ENCODE results near the gene RPS15A.
A peak's percentile ranks its signal among the peaks of the same experiment; 100 is the strongest.

The RPS15A gene

DNA sequence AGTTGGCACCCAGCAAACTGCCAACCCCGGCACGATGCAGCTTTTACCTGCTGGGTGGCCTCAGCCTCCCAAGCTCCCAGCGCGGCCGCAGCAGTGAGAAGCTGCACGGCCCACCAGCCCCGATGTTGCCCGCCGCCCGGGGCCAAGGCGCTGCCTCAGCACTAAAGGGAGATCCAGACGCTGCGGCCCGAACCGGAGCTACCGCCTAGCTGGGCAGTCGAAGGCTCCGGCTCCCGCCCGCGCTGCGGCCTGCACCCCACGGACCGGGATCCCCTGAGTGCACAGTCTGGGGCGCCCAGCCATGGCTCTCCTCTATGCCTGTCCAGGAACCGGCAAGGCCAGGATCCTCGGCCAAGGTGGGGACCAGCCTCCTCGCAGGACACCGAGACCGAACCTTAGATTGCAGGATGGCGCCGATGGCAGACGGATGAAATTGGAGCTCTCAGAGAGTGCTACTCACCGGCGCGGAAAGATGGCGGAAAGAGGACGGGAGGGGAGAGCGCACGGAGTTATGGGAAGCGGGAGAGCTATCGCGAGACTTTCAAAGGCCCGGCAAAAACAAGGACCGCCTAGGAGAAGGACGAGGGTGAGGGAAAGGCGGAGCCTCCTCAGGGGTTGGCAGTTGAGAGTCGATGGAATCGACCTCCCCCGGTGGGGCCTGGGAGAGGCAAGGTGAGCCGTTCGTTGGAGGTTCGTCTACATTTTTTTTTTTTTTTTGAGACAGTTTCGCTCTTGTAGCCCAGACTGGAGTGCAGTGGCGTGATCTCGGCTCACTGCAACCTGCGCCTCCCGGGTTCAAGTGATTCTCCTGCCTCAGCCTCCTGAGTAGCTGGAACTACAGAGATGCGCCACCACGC lies at the start of gene RPS15A:
RPS15A (minus strand) TSS at position 485 of the 857 bp plus-strand sequence. CDS start 1,221 bp downstream, outside the sequence.
- peak; percentile 91 to 93 for DNase-seq (ENCODE audit: low read depth in 2 of 2)

DNA sequence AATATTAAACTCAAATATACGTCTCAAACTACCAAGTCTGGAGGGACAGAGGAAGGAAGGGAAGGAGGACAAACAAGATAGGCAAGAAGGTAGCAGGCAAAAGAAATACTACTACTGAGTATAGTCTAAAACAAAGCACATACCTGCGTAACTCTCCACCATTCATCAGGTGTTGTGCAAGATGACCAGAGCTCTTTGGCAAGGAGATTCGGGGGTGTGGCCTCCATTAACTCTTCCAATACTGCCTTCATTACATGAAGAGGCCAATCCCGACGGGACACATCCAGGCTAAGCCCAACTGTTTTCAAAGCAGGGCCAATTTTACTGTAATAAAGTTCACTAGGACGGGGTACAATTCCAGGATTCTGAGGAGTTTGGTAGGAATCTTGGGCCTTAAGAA lies 49.4 kb upstream of the RPS15A start:
- DNase-seq (ENCODE audit: low read depth in 2 of 2): no peak

DNA sequence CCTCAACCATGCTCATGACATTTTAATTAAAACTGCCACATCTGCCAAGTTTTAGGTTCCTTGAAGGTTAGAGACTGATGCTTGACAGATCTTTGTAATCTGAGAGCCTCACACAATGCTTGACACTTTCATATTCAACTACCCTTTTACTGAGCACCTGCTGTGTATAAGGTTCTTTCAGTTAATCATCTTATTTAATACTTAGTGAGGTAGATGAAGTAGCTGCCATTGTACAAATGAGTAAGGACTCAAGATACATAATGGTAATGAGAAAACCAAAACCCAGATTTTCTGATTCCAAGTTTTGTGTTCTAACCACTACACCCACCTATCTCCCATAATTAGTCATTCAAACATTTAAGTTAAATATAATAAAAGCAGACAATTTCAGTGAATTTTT lies 46.6 kb upstream of the RPS15A start:
- no peak for DNase-seq (ENCODE audit: low read depth in 2 of 2)

DNA sequence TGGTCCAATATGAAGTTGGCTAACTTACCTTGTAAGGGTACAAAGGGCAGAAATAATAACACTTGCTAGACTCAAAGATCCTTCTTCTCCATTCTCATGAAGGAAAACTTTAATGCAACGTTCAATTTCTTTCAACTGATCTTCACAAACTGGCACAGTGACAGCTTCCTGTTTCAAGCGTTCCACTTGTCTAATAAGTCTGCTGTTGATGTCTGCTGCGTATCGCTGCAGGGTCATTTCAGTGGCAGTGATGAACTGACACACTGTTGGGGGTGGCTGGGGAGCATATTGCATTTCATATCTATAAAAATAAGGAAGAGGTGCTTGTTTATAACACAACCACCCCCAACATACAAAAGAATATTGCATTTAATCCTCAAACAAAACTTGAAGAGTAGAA lies 44.7 kb upstream of the RPS15A start:
- no peak for DNase-seq (ENCODE audit: low read depth in 2 of 2)

DNA sequence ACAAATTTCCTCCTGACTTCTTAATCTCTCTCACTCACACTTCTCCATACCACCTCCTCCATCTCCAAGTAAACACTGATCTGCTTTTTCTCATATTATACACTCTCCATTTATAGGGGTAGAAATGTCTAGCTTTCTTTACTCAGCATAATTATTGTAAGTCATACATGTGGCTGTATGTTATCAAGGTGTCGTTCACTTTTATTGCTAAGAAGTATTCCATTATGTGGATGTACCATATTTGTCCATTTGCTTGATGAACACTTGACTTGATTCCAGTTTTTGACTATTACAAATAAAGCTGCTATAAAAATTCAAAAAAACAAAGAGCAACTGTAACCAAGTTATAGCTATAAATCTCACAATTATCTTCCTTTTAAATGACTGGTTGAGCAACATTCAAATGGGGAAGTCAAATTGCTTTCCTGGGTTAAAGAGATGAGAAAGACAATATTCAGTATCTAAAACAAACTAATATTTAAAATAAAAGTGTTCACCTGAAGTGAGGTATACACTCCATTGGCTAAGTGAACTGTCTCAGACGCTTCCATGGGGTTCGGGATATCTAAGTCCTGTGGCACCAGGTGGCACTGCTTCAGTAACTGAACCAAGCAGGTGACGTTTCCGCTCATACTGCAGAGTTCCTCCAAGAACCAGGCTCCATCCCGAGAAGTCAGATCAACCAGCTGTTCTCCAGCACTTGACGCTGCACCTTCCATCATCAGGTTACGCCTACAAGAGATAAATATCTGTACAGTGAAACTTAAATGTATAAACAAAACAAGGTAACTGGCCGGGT lies 43.8 kb upstream of the RPS15A start:
- no peak for DNase-seq (ENCODE audit: low read depth in 2 of 2)

DNA sequence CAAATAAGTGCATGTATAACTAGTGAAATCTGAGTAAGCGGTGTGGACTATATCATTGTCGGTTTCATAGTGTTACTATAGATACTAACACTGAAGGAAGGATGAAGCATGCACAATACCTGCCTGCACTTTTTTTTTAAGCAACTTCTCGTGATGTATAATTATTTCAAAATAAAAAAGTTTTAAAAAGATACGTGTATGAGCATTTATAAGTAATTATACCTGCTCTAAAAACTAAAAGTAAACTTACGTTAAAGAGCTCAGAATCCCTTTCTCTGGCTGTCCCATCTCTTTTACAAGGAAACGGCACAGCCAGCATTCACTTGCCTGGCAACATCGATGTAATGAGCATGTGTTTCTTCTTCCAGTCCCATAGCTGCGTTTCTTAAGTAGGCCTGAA lies 42.5 kb upstream of the RPS15A start:
- DNase-seq (ENCODE audit: low read depth in 2 of 2): no peak

DNA sequence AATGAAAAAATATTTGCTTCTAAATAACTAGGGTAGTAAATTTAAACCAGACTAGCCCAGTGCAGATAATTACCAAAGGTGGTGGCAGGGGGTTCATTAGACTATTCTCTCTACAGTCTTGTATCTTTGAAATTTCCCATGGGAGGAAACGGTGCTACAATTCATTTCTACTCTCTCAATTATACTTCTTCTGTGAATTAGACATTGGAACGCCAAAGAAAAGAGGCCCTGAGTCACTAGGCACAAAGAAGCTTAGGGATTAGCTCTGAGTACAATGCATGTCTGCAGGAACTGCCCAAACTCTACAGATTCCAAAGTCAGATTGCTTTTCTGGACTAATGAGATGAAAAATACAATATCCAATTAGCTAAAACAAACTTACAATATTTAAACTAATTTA lies 41.9 kb upstream of the RPS15A start:
- DNase-seq (ENCODE audit: low read depth in 2 of 2): no peak

DNA sequence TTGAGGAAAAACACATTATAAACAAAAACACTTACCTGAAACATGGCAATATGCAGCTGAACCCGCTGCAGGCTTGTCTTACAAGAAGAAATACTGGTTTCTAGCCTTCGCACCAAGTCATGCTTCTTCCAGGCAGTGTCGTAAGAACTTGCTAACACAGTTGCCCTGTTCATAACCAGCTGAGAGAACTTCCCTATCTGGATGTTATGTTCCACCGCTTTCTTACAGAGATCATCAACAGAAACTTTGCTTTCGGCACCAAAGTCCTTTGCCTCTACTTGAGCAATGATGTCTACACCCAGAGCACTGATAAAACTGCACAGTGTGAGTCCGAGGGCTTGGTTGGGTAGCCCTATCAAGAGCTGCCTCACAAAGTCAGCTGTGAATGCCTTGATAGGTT lies 39.1 kb upstream of the RPS15A start:
- DNase-seq (ENCODE audit: low read depth in 2 of 2): no peak

DNA sequence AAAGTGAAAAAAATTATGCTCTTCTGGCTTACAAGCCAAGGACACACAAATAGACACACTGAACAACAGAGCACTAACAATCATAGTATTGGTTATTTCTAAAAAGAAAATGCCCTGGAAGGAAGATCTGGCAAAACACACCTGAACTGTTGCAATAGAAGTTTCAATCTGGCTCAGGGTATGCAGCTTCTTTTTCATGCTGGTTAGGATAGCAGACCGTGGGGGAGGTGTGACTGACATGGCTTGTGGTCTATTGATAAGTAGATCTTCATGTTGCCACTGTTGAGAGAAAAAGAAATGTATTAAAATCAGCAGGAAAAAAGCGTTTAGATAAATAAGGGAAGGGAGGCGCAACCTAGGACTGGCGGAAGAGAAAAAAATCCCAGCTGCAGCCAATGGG lies 37.8 kb upstream of the RPS15A start:
- DNase-seq (ENCODE audit: low read depth in 2 of 2): no peak

DNA sequence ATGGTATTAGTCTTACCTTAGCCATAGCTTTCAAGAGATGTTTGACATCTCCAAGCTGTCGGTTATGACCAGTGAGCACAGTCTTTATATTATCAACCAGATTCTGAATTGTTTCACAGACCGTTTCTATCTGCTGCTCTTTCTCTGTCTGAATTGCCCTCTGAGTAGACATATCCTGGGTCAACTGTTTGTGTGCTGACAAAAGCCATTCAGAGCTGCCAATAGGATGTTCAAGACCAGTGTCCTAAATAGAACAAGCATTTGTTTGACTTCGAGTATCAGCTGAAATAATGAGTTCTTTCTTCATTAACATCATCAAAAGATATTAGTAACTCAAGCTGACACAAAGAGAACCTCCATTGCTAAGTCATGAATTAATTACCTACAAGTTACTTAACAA lies 26.2 kb upstream of the RPS15A start:
- DNase-seq (ENCODE audit: low read depth in 2 of 2): no peak

DNA sequence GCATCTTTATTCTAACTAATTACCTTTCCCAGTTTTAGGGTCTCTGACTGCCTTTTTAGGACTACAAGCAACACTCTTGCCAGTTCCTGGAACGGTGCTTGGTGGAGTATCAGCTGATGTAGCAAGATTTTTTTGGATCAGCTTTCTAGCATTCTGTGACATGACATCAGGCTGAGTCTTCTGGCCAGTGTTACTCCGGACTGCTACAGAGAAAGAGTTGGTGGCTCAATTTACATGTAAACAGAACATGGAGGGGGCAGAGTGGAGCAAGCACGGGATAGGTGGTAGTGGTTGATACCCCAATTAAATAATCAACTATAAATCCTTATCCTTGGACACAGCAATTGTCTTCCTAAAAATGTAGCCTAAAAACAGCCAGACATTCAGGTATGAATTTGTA lies 21.8 kb upstream of the RPS15A start:
- no peak for DNase-seq (ENCODE audit: low read depth in 2 of 2)

DNA sequence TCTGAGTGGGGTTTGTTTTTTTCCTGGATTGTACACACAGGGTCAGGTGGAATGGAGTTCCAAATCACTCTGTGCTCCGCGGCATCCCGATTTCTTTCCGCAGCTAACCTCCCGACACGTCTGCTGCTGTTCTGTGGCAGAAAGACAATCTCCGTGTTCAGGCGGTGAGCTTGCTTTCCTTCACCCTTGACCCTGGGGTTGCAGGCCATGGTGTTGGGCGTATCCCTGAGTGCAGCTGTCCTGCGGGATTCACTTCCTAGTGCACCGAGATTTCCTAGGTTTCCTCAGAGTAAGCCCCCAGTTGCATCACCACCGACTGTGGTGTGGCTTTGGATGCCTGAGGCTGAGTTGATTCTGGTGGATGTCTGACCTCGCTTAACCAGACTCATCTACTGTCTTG lies 19.0 kb upstream of the RPS15A start:
- no peak for DNase-seq (ENCODE audit: low read depth in 2 of 2)

DNA sequence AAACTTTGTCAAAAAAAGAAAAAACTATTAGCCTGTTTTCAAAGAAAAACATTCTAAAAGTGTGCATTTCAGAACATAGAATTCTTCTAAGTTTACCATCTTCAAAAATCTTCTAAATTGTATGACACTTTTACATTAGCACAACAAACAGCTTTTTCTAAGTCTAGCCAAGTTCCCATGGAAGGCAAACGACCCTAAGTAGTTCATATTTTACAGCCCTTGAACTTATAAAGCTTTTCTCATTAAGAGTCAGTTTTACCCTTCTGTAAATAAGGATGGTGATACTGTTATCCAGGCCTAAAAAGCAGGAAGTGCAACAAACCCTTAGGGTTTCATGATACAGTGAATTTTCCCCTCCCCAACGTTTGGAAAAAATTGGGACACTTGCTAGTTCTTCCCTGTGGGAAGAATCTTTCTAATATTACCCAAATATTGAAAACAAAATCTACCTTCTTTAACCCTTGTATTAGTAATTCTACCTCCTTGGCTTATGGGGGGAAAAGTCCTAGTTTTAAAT lies 15.2 kb upstream of the RPS15A start:
- no peak for DNase-seq (ENCODE audit: low read depth in 2 of 2)

DNA sequence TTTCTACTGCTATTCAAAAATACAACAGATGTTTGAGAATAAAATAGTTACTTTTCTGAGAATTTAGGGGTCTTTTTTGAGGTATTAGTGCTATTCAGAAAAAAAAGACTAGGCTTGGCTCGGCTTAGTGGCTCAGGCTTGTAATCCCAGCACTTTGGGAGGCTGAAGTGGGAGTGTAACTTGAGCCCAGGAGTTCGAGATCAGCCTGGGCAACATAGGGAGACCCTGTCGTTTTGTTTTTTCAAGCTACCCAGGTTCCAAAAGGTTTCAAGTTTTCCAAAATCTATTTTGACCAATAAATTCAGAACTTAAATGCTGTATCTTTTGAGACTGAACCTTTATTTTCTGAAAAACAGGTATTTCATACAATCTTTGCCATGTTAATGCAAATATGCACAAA lies 14.4 kb upstream of the RPS15A start:
- DNase-seq (ENCODE audit: low read depth in 2 of 2): no peak

DNA sequence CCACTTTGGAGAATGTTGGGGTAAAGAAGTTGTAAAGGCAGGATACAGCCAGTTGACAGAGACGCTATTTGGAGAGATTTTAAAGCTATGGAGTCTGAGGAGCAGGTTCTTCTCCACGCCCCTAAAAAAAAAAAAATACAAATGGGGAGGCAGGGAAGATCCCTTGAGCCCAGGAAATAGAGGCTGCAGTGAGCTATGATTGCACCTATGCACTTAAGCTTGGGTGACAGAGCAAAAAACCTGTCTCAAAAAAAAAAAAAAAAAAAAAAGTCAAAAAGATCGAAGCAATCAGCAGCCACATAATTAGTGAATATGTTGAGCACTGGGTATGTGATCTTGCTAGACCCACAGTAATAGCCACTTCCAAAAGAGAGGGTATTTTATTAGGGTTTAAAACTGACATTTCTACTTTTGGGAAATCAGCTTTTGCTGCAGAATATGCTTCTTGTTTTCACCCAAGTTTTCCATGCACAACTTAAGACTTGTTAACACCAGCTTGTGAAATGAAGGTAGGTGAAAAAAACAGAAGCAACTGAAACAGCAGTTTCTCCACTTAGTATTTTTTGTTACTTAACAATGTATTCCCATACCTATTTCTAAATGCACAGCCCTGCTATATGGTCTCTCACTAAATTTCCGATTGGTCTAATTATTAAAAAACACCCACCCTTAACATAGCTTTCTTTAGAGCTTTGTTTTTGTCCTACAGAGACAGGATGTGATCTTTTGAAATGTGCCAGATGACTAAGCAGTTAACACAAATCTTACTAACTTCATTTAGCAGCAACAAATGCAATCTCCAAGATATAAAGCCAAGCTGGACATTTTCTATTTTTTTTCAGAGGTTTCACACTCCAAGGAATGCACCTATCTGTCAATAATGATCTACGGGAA lies 13.7 kb upstream of the RPS15A start:
- no peak for DNase-seq (ENCODE audit: low read depth in 2 of 2)

DNA sequence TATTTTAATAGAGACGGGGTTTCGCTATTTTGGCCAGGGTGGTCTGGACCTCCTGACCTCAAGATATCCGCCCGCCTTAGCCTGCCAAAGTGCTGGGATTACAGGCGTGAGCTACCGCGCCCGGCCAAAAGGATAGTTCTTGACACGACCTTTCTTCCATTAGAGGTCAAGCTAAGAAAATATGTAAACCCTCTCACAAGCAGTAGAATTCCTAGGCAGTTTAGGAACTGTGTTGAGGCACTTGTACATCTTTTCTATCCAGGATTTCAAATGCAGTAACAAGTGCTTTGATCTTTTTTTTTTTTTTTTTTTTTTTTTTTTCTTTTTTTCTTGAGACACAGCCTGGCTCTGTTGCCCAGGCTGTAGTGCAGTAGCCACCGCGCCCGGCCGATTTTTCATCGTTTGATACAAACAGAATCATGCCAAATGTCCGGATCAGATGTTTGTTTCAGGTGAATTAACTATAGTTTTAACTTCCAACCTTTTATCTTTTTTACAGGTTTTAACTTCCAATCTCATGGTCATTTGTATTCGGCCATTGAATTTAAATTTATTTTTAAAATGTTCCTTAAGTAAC lies 12.7 kb upstream of the RPS15A start:
- no peak for DNase-seq (ENCODE audit: low read depth in 2 of 2)

DNA sequence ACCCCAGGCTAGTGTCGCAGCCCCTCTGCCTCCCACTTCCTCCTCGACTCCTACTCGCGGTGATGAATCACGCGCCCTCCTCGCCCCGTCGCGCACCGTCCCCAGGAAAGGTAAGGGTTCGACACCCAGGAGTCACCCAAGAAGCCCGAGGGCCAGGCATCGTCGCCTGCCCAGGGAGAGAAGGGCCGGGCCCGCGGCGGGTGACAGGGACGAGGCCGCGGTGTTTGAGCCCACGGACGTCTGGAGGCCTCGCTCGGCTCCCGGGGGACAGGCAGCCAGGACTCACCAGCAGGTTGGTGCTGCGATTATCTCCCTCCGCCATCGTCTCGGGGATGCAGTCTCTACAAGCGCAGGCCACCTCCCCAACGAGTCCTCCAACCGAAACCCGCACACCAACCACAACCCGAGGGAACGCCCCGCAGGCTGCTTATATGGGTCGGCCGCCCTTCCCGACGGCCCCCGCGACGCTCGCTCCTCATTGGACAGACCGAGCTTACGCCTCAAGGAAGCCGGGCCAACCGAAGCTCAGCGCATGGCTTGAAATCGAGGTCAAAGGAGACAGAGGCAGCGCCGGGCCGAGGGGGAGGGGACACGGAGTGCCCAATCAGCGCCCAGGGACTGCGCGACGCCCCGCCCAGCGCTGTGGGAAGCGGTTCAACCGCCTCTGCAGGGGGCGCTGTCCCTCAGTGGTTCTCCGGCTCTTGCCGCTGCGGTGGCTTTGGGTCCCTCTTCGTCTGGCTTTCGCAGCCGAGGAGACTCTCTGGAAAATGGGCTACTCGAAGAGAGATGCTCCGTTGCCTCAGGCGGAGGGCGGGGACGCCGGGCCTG lies 11.2 kb upstream of the RPS15A start, which contains the start of gene ARL6IP1:
ARL6IP1 (minus strand) TSS at position 405 of the 828 bp plus-strand sequence; CDS start at position 322, 83 bp downstream.
- peak; percentile 98 to 99 for DNase-seq (ENCODE audit: low read depth in 2 of 2)

DNA sequence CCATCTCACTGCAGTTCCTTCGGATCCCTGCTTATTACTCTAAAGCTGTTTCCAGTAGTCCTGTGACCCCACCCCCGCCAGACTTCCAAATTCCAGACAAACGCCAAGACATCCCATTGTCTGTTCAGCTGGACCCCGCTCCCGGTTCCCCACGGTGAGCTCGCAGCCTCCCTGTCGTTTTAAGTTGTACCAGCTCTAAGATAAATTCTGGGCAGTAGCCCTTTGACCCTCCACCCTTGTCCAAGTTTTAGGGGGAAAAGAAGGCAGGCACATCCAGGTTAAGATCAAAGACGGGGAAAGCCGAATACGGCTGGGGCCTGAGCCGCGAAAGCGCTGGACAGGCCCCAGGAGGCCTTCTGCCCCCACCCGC lies 10.6 kb upstream of the RPS15A start:
- no peak for DNase-seq (ENCODE audit: low read depth in 2 of 2)

DNA sequence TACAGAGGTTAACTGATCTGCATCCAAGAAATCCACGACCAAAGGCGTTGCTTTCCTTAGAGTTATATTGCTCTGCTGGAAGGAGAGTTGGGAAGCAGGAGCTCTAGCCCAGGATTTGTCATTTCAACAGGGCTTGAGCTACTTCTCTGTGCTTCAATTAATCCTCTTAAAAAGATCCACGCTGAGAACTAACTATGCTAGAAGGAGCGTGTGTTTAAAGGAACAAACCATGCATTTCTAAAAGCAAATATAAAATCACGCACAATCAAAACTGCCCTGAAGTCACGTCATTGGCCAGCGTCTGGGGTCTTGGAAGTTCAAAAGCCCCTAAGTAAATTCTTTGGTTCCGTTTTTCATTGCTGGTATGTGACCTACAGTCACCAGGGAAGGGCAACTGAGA lies 10.2 kb upstream of the RPS15A start:
- no peak for DNase-seq (ENCODE audit: low read depth in 2 of 2)

DNA sequence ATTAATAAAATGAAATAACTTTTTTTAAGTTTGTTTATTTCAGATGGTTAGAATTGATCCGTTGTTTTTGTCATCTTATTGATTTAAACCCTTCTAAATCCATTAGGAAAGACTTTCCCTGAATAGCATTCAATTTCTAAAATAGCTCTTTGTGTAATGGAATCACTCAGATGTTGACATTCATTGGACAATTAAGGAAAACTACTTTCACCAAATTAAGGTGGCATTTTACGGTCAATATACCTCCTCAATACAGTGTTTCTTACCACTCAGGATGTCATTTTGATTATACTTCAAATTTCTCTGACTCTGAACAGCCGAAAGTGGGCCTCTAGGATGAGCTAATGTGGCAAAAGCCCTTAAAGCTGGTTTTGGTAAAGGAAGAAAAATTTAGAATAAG lies 9.4 kb upstream of the RPS15A start:
- no peak for DNase-seq (ENCODE audit: low read depth in 2 of 2)

DNA sequence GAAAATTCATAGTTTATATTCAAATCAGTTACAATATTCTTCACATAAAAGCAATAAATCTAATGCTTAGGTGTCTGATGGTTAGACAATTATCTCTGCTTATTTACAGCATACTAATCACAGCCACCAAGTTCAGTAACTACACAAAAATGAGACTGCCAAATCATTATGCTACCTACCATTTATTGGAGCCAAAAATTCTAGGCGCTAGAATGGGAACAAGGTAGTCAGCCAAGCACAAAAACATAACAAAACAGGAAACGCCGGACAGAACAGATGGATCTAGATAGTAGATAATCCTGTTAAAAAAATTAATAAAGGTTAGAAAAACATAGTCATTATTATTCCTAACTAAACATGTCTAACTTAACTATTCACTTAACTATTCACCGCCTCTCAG lies 7.6 kb upstream of the RPS15A start:
- DNase-seq (ENCODE audit: low read depth in 2 of 2): no peak

Measured in stimulated activated CD4-positive, alpha-beta T cell treated with anti-CD3 and anti-CD28 coated beads, Interleukin-15, amount 100 ng/mL, for 48 hours (primary cell).